Type B pancreatic cell (in vitro differentiated cells): Measurements from ENCODE around the gene CPSF4L. TPM values are rescaled to one million over a fixed set of nuclear protein-coding genes. Genes with fewer than 3 reads are reported as not detected.

Experiments used
- DNase-seq: peaks from one replicate; pipeline ENCODE4 v3.0.0; 2021; ENCODE audit warnings: mixed read lengths; ENCODE audit not compliant: unreplicated experiment; ENCODE audit errors: extremely low spot score
- H3K27ac Mint-ChIP-seq: 2 replicates; pipeline ENCODE4 v1.8.0; 2021; ENCODE audit warnings: mild to moderate bottlenecking, mixed read lengths
- H3K27me3 Mint-ChIP-seq: 2 replicates; pipeline ENCODE4 v1.8.0; 2021; ENCODE audit warnings: mixed read lengths
- H3K36me3 Mint-ChIP-seq: 2 replicates; pipeline ENCODE4 v1.8.0; 2021; ENCODE audit warnings: mixed read lengths
- H3K4me1 Mint-ChIP-seq: one replicate; pipeline ENCODE4 v1.8.0; 2021; ENCODE audit warnings: mixed read lengths; ENCODE audit not compliant: unreplicated experiment
- H3K4me3 Mint-ChIP-seq: 2 replicates; pipeline ENCODE4 v1.8.0; 2021; ENCODE audit warnings: mild to moderate bottlenecking, mixed read lengths
- H3K9me3 Mint-ChIP-seq: 2 replicates; pipeline ENCODE4 v1.8.0; 2021; ENCODE audit warnings: mixed read lengths
- CTCF ChIP-seq: fragments of 200-600 bp; sonication (generic); conservative IDR thresholded peaks from 2 replicates; pipeline ENCODE4 v1.5.0; 2021; ENCODE audit warnings: antibody characterized with exemption, mild to moderate bottlenecking
- total RNA-seq: library from RNA; stranded (reverse); gene quantifications from 2 replicates; pipeline ENCODE4 v1.2.1, GENCODE V29; 2021; ENCODE audit warnings: low replicate concordance

The CPSF4L gene
- total RNA-seq, 1 donor from 2014 or later, result not detected

- Mint-ChIP-seq H3K4me1 (peaks cover 38% of the 10 kb centered on the region), H3K36me3 (peaks cover 9% of the 10 kb centered on the region), H3K9me3 (no peaks in the 10 kb centered on the region), H3K27ac (no peak overlapping the region), H3K27me3 (no peaks in the 10 kb centered on the region), H3K4me3 (no peak overlapping the region)
- no peak for TF ChIP-seq CTCF
- no peak for DNase-seq
Observed at GRCh38 chr17:73227944-73228343, 33.7 kb downstream of the CPSF4L start.

- peaks cover 8% of the 10 kb centered on the region for H3K36me3 Mint-ChIP-seq
- H3K9me3 Mint-ChIP-seq, result no peaks in the 10 kb centered on the region
- H3K27ac Mint-ChIP-seq, result no peak overlapping the region
- H3K27me3 Mint-ChIP-seq, result no peaks in the 10 kb centered on the region
- no peak overlapping the region for H3K4me3 Mint-ChIP-seq
- no peak for TF ChIP-seq CTCF
- peaks cover 37% of the 10 kb centered on the region for H3K4me1 Mint-ChIP-seq
- no peak for DNase-seq
Observed at GRCh38 chr17:73227379-73227778, 34.3 kb downstream of the CPSF4L start.

- no peaks in the 10 kb centered on the region for H3K9me3 Mint-ChIP-seq
- no peak overlapping the region for H3K4me3 Mint-ChIP-seq
- TF ChIP-seq CTCF, result no peak
- peaks cover 37% of the 10 kb centered on the region for H3K4me1 Mint-ChIP-seq
- H3K27me3 Mint-ChIP-seq, result no peaks in the 10 kb centered on the region
- peak overlapping the region; percentile 5 for H3K27ac Mint-ChIP-seq
- H3K36me3 Mint-ChIP-seq, result peaks cover 8% of the 10 kb centered on the region
- no peak for DNase-seq
Observed at GRCh38 chr17:73226556-73227172, 35.0 kb downstream of the CPSF4L start.

- no peaks in the 10 kb centered on the region for H3K9me3 Mint-ChIP-seq
- TF ChIP-seq CTCF, result no peak
Observed at GRCh38 chr17:73224663-73225305, 36.9 kb downstream of the CPSF4L start.

GRCh38 chr17:73224237-73224636 lies 37.4 kb downstream of the CPSF4L start:
- no peak overlapping the region for H3K27ac Mint-ChIP-seq

More at GRCh38 chr17:73224663-73225305, 36.9 kb downstream of the CPSF4L start:
- Mint-ChIP-seq H3K27me3 (no peaks in the 10 kb centered on the region), H3K27ac (no peak overlapping the region), H3K4me3 (no peak overlapping the region), H3K4me1 (peaks cover 25% of the 10 kb centered on the region), H3K36me3 (peaks cover 8% of the 10 kb centered on the region)
- DNase-seq, result no peak

More at GRCh38 chr17:73224237-73224636, 37.4 kb downstream of the CPSF4L start:
- no peak for DNase-seq
- Mint-ChIP-seq H3K4me1 (peaks cover 24% of the 10 kb centered on the region), H3K4me3 (no peak overlapping the region), H3K36me3 (peaks cover 6% of the 10 kb centered on the region), H3K27me3 (no peaks in the 10 kb centered on the region), H3K9me3 (no peaks in the 10 kb centered on the region)
- TF ChIP-seq CTCF, result no peak
